Osteocyte (in vitro differentiated cells): ENCODE results near the gene MRPS6. TPM values are rescaled to one million over a fixed set of nuclear protein-coding genes. Genes with fewer than 3 reads are reported as not detected.

Experiments used
- DNase-seq: peaks from one replicate; pipeline ENCODE4 v3.0.0; 2021; ENCODE audit warnings: mixed read lengths; ENCODE audit not compliant: unreplicated experiment; ENCODE audit errors: extremely low spot score
- H3K27ac Mint-ChIP-seq: one replicate; pipeline ENCODE4 v1.8.0; 2021; ENCODE audit warnings: mild to moderate bottlenecking, mixed read lengths; ENCODE audit not compliant: unreplicated experiment
- H3K27me3 Mint-ChIP-seq: one replicate; pipeline ENCODE4 v1.8.0; 2021; ENCODE audit warnings: mixed read lengths; ENCODE audit not compliant: unreplicated experiment
- H3K36me3 Mint-ChIP-seq: one replicate; pipeline ENCODE4 v1.8.0; 2021; ENCODE audit warnings: mixed read lengths; ENCODE audit not compliant: unreplicated experiment
- H3K4me1 Mint-ChIP-seq: one replicate; pipeline ENCODE4 v1.8.0; 2021; ENCODE audit warnings: mixed read lengths; ENCODE audit not compliant: unreplicated experiment
- H3K4me3 Mint-ChIP-seq: one replicate; pipeline ENCODE4 v1.8.0; 2021; ENCODE audit warnings: mild to moderate bottlenecking, moderate library complexity, mixed read lengths; ENCODE audit not compliant: unreplicated experiment
- H3K9me3 Mint-ChIP-seq: one replicate; pipeline ENCODE4 v1.8.0; 2021; ENCODE audit warnings: mixed read lengths; ENCODE audit not compliant: unreplicated experiment
- CTCF ChIP-seq: fragments of 200-600 bp; sonication (generic); IDR thresholded peaks from 2 replicates; pipeline ENCODE4 v1.5.0; 2021; ENCODE audit warnings: antibody characterized with exemption, mild to moderate bottlenecking, moderate library complexity
- total RNA-seq: library from RNA; stranded (reverse); gene quantifications from 2 replicates; pipeline ENCODE4 v1.2.1, GENCODE V29; 2021

Gene MRPS6
- total RNA-seq, 1 donor from 2014 or later, result 124 TPM

GRCh38 chr21:34133392-34133791 is 60.0 kb downstream of the MRPS6 start:
- DNase-seq, result no peak
- Mint-ChIP-seq H3K27ac (no peak overlapping the region), H3K27me3 (no peaks in the 10 kb centered on the region), H3K36me3 (peaks cover 48% of the 10 kb centered on the region), H3K4me1 (peaks cover 55% of the 10 kb centered on the region), H3K9me3 (no peaks in the 10 kb centered on the region), H3K4me3 (no peak overlapping the region)
- no peak for TF ChIP-seq CTCF

- Mint-ChIP-seq H3K4me1 (peaks cover 50% of the 10 kb centered on the region), H3K9me3 (no peaks in the 10 kb centered on the region), H3K36me3 (peaks cover 48% of the 10 kb centered on the region), H3K4me3 (no peak overlapping the region), H3K27me3 (no peaks in the 10 kb centered on the region), H3K27ac (no peak overlapping the region)
- DNase-seq, result no peak
- TF ChIP-seq CTCF, result no peak
Measured at GRCh38 chr21:34133802-34134201, 60.4 kb downstream of the MRPS6 start.

- no peak overlapping the region for H3K4me3 Mint-ChIP-seq
- H3K4me1 Mint-ChIP-seq, result peaks cover 41% of the 10 kb centered on the region
- no peak for DNase-seq
- H3K27me3 Mint-ChIP-seq, result no peaks in the 10 kb centered on the region
- no peak for TF ChIP-seq CTCF
- H3K27ac Mint-ChIP-seq, result no peak overlapping the region
- no peaks in the 10 kb centered on the region for H3K9me3 Mint-ChIP-seq
- H3K36me3 Mint-ChIP-seq, result peaks cover 53% of the 10 kb centered on the region
Measured at GRCh38 chr21:34135330-34135729, 62.0 kb downstream of the MRPS6 start.

GRCh38 chr21:34141373-34141772 is 68.0 kb downstream of the MRPS6 start:
- Mint-ChIP-seq H3K36me3 (peaks cover 65% of the 10 kb centered on the region), H3K9me3 (no peaks in the 10 kb centered on the region), H3K4me3 (no peak overlapping the region)

GRCh38 chr21:34143685-34144182 is 70.4 kb downstream of the MRPS6 start:
- H3K9me3 Mint-ChIP-seq, result no peaks in the 10 kb centered on the region
- no peak overlapping the region for H3K27ac Mint-ChIP-seq
- H3K4me1 Mint-ChIP-seq, result peaks cover 26% of the 10 kb centered on the region
- no peak overlapping the region for H3K4me3 Mint-ChIP-seq
- no peaks in the 10 kb centered on the region for H3K27me3 Mint-ChIP-seq
- no peak for DNase-seq
- peaks cover 52% of the 10 kb centered on the region for H3K36me3 Mint-ChIP-seq
- no peak for TF ChIP-seq CTCF

More at GRCh38 chr21:34141373-34141772, 68.0 kb downstream of the MRPS6 start:
- TF ChIP-seq CTCF, result no peak
- Mint-ChIP-seq H3K4me1 (peaks cover 11% of the 10 kb centered on the region), H3K27me3 (no peaks in the 10 kb centered on the region), H3K27ac (no peak overlapping the region)
- DNase-seq, result no peak
